HepG2 (cell line): ENCODE measurements around the gene DNAJC8. TPM values are rescaled to one million over a fixed set of nuclear protein-coding genes. Genes with fewer than 3 reads are reported as not detected.

ENCODE experiments used
- AGO1 ChIP-seq: fragments of 200-400 bp; formaldehyde crosslinking; IDR thresholded peaks from 2 replicates; pipeline ENCODE4 v1.6.1; 2017; ENCODE audit warnings: mild to moderate bottlenecking, low read depth, low read length, moderate library complexity; ENCODE audit not compliant: poor library complexity, severe bottlenecking
- ATF7-NPFF ChIP-seq: sonication (generic); formaldehyde crosslinking; IDR thresholded peaks from 2 replicates; pipeline ENCODE4 v1.8.1; 2023; ENCODE audit warnings: mild to moderate bottlenecking, low read depth, missing genetic modification reagents, moderate library complexity
- CBX1 ChIP-seq: IDR thresholded peaks from one replicate; pipeline ENCODE4 v1.6.1; 2016; ENCODE audit warnings: antibody characterized with exemption, low read depth
- CREM ChIP-seq, 2 experiments: sonication (generic) in 1 of 2; formaldehyde crosslinking in 1 of 2; IDR thresholded peaks; 2 replicates each; pipeline versions ENCODE4 v1.4.0 to v1.6.1; 2016 to 2020; ENCODE audit warnings: antibody characterized with exemption in 1 of 2, mild to moderate bottlenecking in 1 of 2, missing genetic modification reagents in 1 of 2
- GATA4 ChIP-seq: sonication (generic); IDR thresholded peaks from 2 replicates; pipeline ENCODE4 v1.6.1; 2016; ENCODE audit warnings: antibody characterized with exemption, low read depth, borderline replicate concordance
- GTF3A ChIP-seq: sonication (generic); formaldehyde crosslinking; conservative IDR thresholded peaks from 2 replicates; pipeline ENCODE4 v1.4.0; 2020; ENCODE audit warnings: mild to moderate bottlenecking, missing genetic modification reagents
- PHF20 ChIP-seq: sonication (generic); formaldehyde crosslinking; IDR thresholded peaks from 2 replicates; pipeline ENCODE4 v1.5.0; 2020; ENCODE audit warnings: mild to moderate bottlenecking, missing genetic modification reagents
- POLR2AphosphoS2 ChIP-seq: IDR thresholded peaks from 2 replicates; pipeline ENCODE4 v1.6.1; 2011; ENCODE audit warnings: low read depth, low read length, improper control_type of control experiment
- PREB ChIP-seq: sonication (generic); formaldehyde crosslinking; IDR thresholded peaks from 2 replicates; pipeline ENCODE4 v1.4.0; 2020; ENCODE audit warnings: missing genetic modification reagents
- REXO4 ChIP-seq: sonication (generic); formaldehyde crosslinking; IDR thresholded peaks from 2 replicates; pipeline ENCODE4 v1.8.0; 2022; ENCODE audit warnings: missing genetic modification reagents, mild to moderate bottlenecking, borderline replicate concordance
- RFX3 ChIP-seq: IDR thresholded peaks from 2 replicates; pipeline ENCODE4 v1.6.1; 2016; ENCODE audit warnings: missing biosample characterization, missing genetic modification reagents
- SMARCE1 ChIP-seq: fragments of 450-650 bp; IDR thresholded peaks from 2 replicates; pipeline ENCODE4 v1.6.1; 2017; ENCODE audit warnings: borderline replicate concordance
- THAP11 ChIP-seq: IDR thresholded peaks from 2 replicates; pipeline ENCODE4 v1.6.1; 2016; ENCODE audit warnings: missing biosample characterization, missing genetic modification reagents
- TRAFD1 ChIP-seq: sonication (generic); formaldehyde crosslinking; IDR thresholded peaks from 2 replicates; pipeline ENCODE4 v1.5.1; 2020; ENCODE audit warnings: missing genetic modification reagents, mild to moderate bottlenecking, borderline replicate concordance
- ZBTB38 ChIP-seq: sonication (generic); formaldehyde crosslinking; IDR thresholded peaks from 2 replicates; pipeline ENCODE4 v1.5.1; 2020; ENCODE audit warnings: mild to moderate bottlenecking, missing genetic modification reagents
- ZNF350 ChIP-seq: sonication (generic); formaldehyde crosslinking; IDR thresholded peaks from 2 replicates; pipeline ENCODE4 v1.4.0; 2020; ENCODE audit warnings: mild to moderate bottlenecking, low read depth, missing genetic modification reagents, borderline replicate concordance
- ZNF383 ChIP-seq: sonication (generic); formaldehyde crosslinking; IDR thresholded peaks from 2 replicates; pipeline ENCODE4 v1.4.0; 2020; ENCODE audit warnings: missing genetic modification reagents, mild to moderate bottlenecking, borderline replicate concordance
- ZNF451 ChIP-seq: sonication (generic); formaldehyde crosslinking; IDR thresholded peaks from 2 replicates; pipeline ENCODE4 v1.5.0; 2020; ENCODE audit warnings: mild to moderate bottlenecking, missing genetic modification reagents
- ZNF687 ChIP-seq: sonication (generic); formaldehyde crosslinking; IDR thresholded peaks from 2 replicates; pipeline ENCODE4 v1.5.1; 2020; ENCODE audit warnings: mild to moderate bottlenecking, missing genetic modification reagents, moderate library complexity
- polyA plus RNA-seq, 8 experiments: library from polyadenylated mRNA; depleted of rRNA in 3 of 8; stranded (reverse) in 7 of 8; unstranded in 1 of 8; fragments of >200 nt; fragmentation: Illumina TruSeq in 4 of 8; extraction: Trizol in 4 of 8; gene quantifications; 2 replicates each; pipeline versions ENCODE4 v1.2.1 to v1.2.3, GENCODE V29; 2011 to 2016; ENCODE audit warnings: low read depth in 4 of 8, missing spikeins in 1 of 8, mixed read lengths in 1 of 8; ENCODE audit not compliant: insufficient read depth in 1 of 8
- total RNA-seq, 5 experiments: library from RNA; depleted of rRNA; stranded (reverse); fragments of >200 nt; fragmentation: Illumina TruSeq; extraction: Trizol; gene quantifications; 2 replicates each; pipeline ENCODE4 v1.2.3, GENCODE V29; 2016; ENCODE audit warnings: low read depth in 1 of 5
- TF ChIP-seq, protein P1 (sequence below): sonication (generic); formaldehyde crosslinking; IDR thresholded peaks from 2 replicates; pipeline ENCODE4 v1.4.0; 2020; ENCODE audit warnings: mild to moderate bottlenecking, missing genetic modification reagents
- TF ChIP-seq, protein P2 (sequence below): sonication (generic); formaldehyde crosslinking; IDR thresholded peaks from 2 replicates; pipeline ENCODE4 v1.8.0; 2023; ENCODE audit warnings: mild to moderate bottlenecking, missing genetic modification reagents

DNAJC8 gene
- total and polyA plus RNA-seq, 2 of the 13 experiments (the other 11 are each of a cell fraction or from before 2014, with no cell fraction given), result 54.5 to 126 TPM

- TF ChIP-seq, protein P1, sequence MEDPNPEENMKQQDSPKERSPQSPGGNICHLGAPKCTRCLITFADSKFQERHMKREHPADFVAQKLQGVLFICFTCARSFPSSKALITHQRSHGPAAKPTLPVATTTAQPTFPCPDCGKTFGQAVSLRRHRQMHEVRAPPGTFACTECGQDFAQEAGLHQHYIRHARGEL (CRISPR knock-in tag), result no peak
- TF ChIP-seq CREM (IDR thresholded peaks at IDR 0.05), result 0 out of 2 replicates have a peak, but pooled peaks have one; percentile 32
- no peak for TF ChIP-seq CREM (CRISPR knock-in tag; IDR thresholded peaks at IDR 0.05)
- TF ChIP-seq, protein P2, sequence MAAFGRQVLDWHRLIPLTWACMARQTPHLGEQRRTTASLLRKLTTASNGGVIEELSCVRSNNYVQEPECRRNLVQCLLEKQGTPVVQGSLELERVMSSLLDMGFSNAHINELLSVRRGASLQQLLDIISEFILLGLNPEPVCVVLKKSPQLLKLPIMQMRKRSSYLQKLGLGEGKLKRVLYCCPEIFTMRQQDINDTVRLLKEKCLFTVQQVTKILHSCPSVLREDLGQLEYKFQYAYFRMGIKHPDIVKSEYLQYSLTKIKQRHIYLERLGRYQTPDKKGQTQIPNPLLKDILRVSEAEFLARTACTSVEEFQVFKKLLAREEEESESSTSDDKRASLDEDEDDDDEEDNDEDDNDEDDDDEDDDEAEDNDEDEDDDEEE (CRISPR knock-in tag), result peak; percentile 63; the same call in 1 of the 2 replicates
- no peak for TF ChIP-seq PREB
- peak; percentile 80 for TF ChIP-seq ZNF687 (CRISPR knock-in tag)
- no peak for TF ChIP-seq TRAFD1
- no peak for TF ChIP-seq SMARCE1
- TF ChIP-seq PHF20 (CRISPR knock-in tag), result peak; percentile 70
- TF ChIP-seq THAP11 (CRISPR knock-in tag), result peak; percentile 83
- TF ChIP-seq CBX1, result peak; percentile 23
- TF ChIP-seq REXO4, result no peak
- TF ChIP-seq ZNF350 (CRISPR knock-in tag), result peak; percentile 76; the same call in 1 of the 2 replicates
- no peak for TF ChIP-seq POLR2AphosphoS2
- TF ChIP-seq GATA4, result peak; percentile 50; the same call in 1 of the 2 replicates
- 0 out of 2 replicates have a peak, but pooled peaks have one; percentile 48 for TF ChIP-seq ZBTB38 (CRISPR knock-in tag)
- TF ChIP-seq AGO1, result peak; percentile 38
- TF ChIP-seq ZNF383 (CRISPR knock-in tag), result no peak
- TF ChIP-seq ATF7-NPFF (CRISPR knock-in tag), result peak; percentile 53; the same call in 1 of the 2 replicates
- TF ChIP-seq GTF3A, result no peak
- no peak for TF ChIP-seq RFX3
- TF ChIP-seq ZNF451 (CRISPR knock-in tag), result no peak
Measured at GRCh38 chr1:28232558-28233263, at the start of gene DNAJC8 (continued).
